ENCODE measurements around the gene CATSPERD.
"Not testable (repeated sequence)": the region's sequence is repeated elsewhere in the genome, so short reads cannot be mapped to it uniquely, and the experiment has no call there.

The CATSPERD gene

GRCh38 chr19:5719274-5719960 lies 1.0 kb upstream of the CATSPERD start:
- Histone ChIP-seq H3K36me3 (ENCODE audit: control insufficient read depth, low read depth, low read length) (peaks cover 5% of the 10 kb centered on the region), H3K9me3 (ENCODE audit: control insufficient read depth, low read depth, low read length) (no peaks in the 10 kb centered on the region), H3K4me1 (ENCODE audit: control insufficient read depth, low read depth, low read length) (peaks cover 6% of the 10 kb centered on the region), H3K9ac (ENCODE audit: low read length) (peak overlapping the region; percentile 89), H3K27ac (ENCODE audit: low read length) (peak overlapping the region; percentile 46), H3K27me3 (ENCODE audit: control insufficient read depth, insufficient read depth, low read length) (no peaks in the 10 kb centered on the region), H3K4me3 (ENCODE audit: low read length) (peak overlapping the region; percentile 82)

GRCh38 chr19:5727453-5728050 lies 7.1 kb downstream of the CATSPERD start:
- Histone ChIP-seq H3K27me3 (ENCODE audit: control insufficient read depth, insufficient read depth, low read length) (no peaks in the 10 kb centered on the region), H3K27ac (ENCODE audit: low read length) (no peak overlapping the region), H3K36me3 (ENCODE audit: control insufficient read depth, low read depth, low read length) (no peaks in the 10 kb centered on the region), H3K9ac (ENCODE audit: low read length) (no peak overlapping the region), H3K4me3 (ENCODE audit: low read length) (no peak overlapping the region), H3K4me1 (ENCODE audit: control insufficient read depth, low read depth, low read length) (no peaks in the 10 kb centered on the region), H3K9me3 (ENCODE audit: control insufficient read depth, low read depth, low read length) (no peaks in the 10 kb centered on the region)

- H3K27me3 ChIP-seq (ENCODE audit: control insufficient read depth, insufficient read depth, low read length); H3K27ac ChIP-seq (ENCODE audit: low read length); H3K9me3 ChIP-seq (ENCODE audit: control insufficient read depth, low read depth, low read length); H3K4me3 ChIP-seq (ENCODE audit: low read length); H3K36me3 ChIP-seq (ENCODE audit: control insufficient read depth, low read depth, low read length); H3K4me1 ChIP-seq (ENCODE audit: control insufficient read depth, low read depth, low read length); H3K9ac ChIP-seq (ENCODE audit: low read length): not testable (repeated sequence)
Observed at GRCh38 chr19:5733172-5733571, 12.7 kb downstream of the CATSPERD start.

- Histone ChIP-seq H3K27ac (ENCODE audit: low read length) (no peak overlapping the region), H3K36me3 (ENCODE audit: control insufficient read depth, low read depth, low read length) (no peaks in the 10 kb centered on the region), H3K4me1 (ENCODE audit: control insufficient read depth, low read depth, low read length) (no peaks in the 10 kb centered on the region), H3K4me3 (ENCODE audit: low read length) (no peak overlapping the region), H3K9me3 (ENCODE audit: control insufficient read depth, low read depth, low read length) (no peaks in the 10 kb centered on the region), H3K27me3 (ENCODE audit: control insufficient read depth, insufficient read depth, low read length) (no peaks in the 10 kb centered on the region), H3K9ac (ENCODE audit: low read length) (no peak overlapping the region)
Observed at GRCh38 chr19:5738423-5738822, 18.0 kb downstream of the CATSPERD start.

DNA sequence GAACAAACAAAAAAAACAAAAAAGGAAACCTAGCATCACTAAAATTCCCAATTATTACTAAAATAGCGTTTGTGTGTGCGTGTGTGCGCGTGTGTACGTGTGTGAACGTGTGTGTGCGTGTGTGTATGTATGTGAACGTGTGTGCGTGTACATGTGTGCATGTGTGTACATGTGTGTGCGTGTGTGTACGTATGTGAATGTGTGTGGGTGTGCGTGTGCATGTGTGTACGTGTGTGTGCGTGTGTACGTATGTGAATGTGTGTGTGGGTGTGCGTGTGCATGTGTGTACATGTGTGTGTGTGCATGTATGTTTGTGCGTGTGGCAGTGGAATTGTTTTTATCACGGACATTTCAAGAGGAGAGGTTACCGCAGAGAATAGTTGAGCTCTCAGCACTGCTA lies 21.6 kb downstream of the CATSPERD start:
- no peaks in the 10 kb centered on the region for H3K9me3 ChIP-seq (ENCODE audit: control insufficient read depth, low read depth, low read length)
- H3K9ac ChIP-seq (ENCODE audit: low read length) = no peak overlapping the region
- H3K4me1 ChIP-seq (ENCODE audit: control insufficient read depth, low read depth, low read length) = no peaks in the 10 kb centered on the region
- no peaks in the 10 kb centered on the region for H3K36me3 ChIP-seq (ENCODE audit: control insufficient read depth, low read depth, low read length)
- H3K4me3 ChIP-seq (ENCODE audit: low read length) = no peak overlapping the region
- no peaks in the 10 kb centered on the region for H3K27me3 ChIP-seq (ENCODE audit: control insufficient read depth, insufficient read depth, low read length)
- H3K27ac ChIP-seq (ENCODE audit: low read length) = no peak overlapping the region

GRCh38 chr19:5743630-5744029 lies 23.2 kb downstream of the CATSPERD start:
- Histone ChIP-seq H3K4me1 (ENCODE audit: control insufficient read depth, low read depth, low read length) (no peaks in the 10 kb centered on the region), H3K9ac (ENCODE audit: low read length) (no peak overlapping the region), H3K9me3 (ENCODE audit: control insufficient read depth, low read depth, low read length) (no peaks in the 10 kb centered on the region), H3K36me3 (ENCODE audit: control insufficient read depth, low read depth, low read length) (no peaks in the 10 kb centered on the region), H3K27ac (ENCODE audit: low read length) (no peak overlapping the region), H3K4me3 (ENCODE audit: low read length) (no peak overlapping the region), H3K27me3 (ENCODE audit: control insufficient read depth, insufficient read depth, low read length) (no peaks in the 10 kb centered on the region)

DNA sequence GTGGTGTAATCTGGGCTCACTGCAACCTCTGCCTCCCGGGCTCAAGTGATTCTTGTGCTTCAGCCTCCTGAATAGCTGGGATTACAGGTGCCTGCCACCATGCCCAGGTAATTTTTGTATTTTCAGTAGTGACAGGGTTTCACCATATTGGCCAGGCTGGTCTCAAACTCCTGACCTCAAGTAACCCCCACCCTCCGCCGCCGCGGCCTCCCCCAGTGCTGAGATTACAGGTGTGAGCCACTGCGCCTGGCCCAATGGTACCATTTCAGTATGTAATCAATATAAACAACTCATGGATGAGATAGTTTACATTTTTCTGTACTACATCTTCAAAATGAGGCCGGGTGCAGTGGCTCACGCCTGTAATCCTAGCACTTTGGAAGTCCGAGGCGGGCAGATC lies 24.6 kb downstream of the CATSPERD start:
- not testable (repeated sequence) for H3K4me3 ChIP-seq (ENCODE audit: low read length); H3K9me3 ChIP-seq (ENCODE audit: control insufficient read depth, low read depth, low read length); H3K36me3 ChIP-seq (ENCODE audit: control insufficient read depth, low read depth, low read length); H3K27me3 ChIP-seq (ENCODE audit: control insufficient read depth, insufficient read depth, low read length); H3K27ac ChIP-seq (ENCODE audit: low read length); H3K4me1 ChIP-seq (ENCODE audit: control insufficient read depth, low read depth, low read length); H3K9ac ChIP-seq (ENCODE audit: low read length)

DNA sequence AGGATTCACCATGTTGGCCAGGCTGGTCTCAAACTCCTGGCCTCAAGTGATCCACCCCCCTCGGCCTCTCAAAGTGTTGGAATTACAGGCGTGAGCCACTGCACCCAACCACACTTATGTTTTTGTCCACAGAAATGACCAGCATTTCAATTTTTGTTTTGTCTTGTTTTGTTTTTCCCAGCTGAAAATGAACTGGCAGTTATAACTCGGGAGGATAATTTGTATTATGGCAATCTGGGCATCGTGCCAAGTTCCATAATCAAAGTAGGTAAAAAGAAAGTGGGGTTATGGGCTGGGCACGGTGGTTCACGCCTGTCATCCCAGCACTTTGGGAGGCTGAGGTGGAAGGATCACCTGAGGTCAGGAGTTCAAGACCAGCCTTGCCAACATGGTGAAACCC lies 28.5 kb downstream of the CATSPERD start:
- not testable (repeated sequence) for H3K27me3 ChIP-seq (ENCODE audit: control insufficient read depth, insufficient read depth, low read length); H3K9me3 ChIP-seq (ENCODE audit: control insufficient read depth, low read depth, low read length); H3K27ac ChIP-seq (ENCODE audit: low read length); H3K4me1 ChIP-seq (ENCODE audit: control insufficient read depth, low read depth, low read length); H3K4me3 ChIP-seq (ENCODE audit: low read length); H3K36me3 ChIP-seq (ENCODE audit: control insufficient read depth, low read depth, low read length); H3K9ac ChIP-seq (ENCODE audit: low read length)

DNA sequence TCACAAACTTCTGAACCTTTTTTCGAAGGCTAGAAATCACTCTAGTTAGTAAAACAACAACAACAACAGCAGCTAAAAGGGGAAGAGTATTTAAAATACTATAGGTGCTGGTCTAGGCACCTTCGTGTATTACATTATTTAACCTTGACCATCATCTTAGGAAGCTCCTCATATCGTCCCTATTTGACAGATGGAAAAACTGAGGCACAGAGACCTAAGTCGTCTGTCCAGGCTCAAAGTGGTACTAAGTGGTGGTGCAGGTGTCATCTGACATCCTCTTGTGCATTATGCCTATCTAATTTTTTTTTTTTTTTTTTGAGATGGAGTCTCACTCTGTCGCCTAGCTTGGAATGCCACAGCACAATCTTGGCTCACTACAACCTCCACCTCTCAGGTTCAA lies 29.1 kb downstream of the CATSPERD start:
- no peak overlapping the region for H3K4me3 ChIP-seq (ENCODE audit: low read length)
- H3K36me3 ChIP-seq (ENCODE audit: control insufficient read depth, low read depth, low read length) = no peaks in the 10 kb centered on the region
- no peak overlapping the region for H3K27ac ChIP-seq (ENCODE audit: low read length)
- no peaks in the 10 kb centered on the region for H3K27me3 ChIP-seq (ENCODE audit: control insufficient read depth, insufficient read depth, low read length)
- H3K9me3 ChIP-seq (ENCODE audit: control insufficient read depth, low read depth, low read length) = no peaks in the 10 kb centered on the region
- no peaks in the 10 kb centered on the region for H3K4me1 ChIP-seq (ENCODE audit: control insufficient read depth, low read depth, low read length)
- no peak overlapping the region for H3K9ac ChIP-seq (ENCODE audit: low read length)

DNA sequence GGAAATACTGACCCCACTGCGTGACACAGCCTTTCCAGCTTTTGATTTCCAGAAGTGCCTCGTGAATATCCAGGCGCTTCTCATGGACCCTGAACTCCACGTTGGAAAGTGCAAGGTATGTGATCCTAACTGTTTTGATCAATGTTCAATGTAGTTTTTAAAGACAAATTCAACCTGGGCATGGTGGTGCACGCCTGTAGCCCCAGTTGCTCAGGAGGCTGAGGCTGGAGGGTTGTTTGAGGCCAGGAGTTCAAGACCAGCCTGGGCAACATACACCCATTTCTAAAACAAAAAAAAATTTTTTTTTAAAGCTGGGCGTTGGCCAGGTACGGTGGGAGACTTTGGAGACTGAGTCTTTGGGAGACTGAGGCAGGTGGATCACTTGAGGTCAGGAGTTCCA lies 31.3 kb downstream of the CATSPERD start:
- no peaks in the 10 kb centered on the region for H3K4me1 ChIP-seq (ENCODE audit: control insufficient read depth, low read depth, low read length)
- no peak overlapping the region for H3K4me3 ChIP-seq (ENCODE audit: low read length)
- no peaks in the 10 kb centered on the region for H3K9me3 ChIP-seq (ENCODE audit: control insufficient read depth, low read depth, low read length)
- H3K27me3 ChIP-seq (ENCODE audit: control insufficient read depth, insufficient read depth, low read length) = no peaks in the 10 kb centered on the region
- no peaks in the 10 kb centered on the region for H3K36me3 ChIP-seq (ENCODE audit: control insufficient read depth, low read depth, low read length)
- H3K9ac ChIP-seq (ENCODE audit: low read length) = no peak overlapping the region
- H3K27ac ChIP-seq (ENCODE audit: low read length) = no peak overlapping the region

DNA sequence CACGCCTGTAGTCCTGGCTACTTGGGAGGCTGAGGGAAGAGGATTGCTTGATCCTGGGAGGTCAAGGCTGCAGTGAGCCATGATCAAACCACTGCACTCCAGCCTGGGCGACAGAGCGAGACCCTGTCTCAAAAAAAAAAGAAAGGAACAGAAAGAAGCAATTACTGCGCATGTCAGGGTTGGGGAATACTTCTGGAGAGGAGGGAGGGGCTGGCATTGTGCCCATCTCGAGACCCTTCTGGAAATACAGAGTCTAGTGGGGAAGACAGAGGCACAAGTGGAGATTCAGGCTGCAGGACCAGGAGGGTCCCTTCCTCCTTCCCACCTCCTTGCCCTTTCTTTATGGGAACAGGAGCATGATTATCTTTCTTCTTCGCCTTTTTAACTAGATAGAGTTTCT lies 33.3 kb downstream of the CATSPERD start:
- H3K4me1 ChIP-seq (ENCODE audit: control insufficient read depth, low read depth, low read length) = no peaks in the 10 kb centered on the region
- H3K27ac ChIP-seq (ENCODE audit: low read length) = no peak overlapping the region
- H3K4me3 ChIP-seq (ENCODE audit: low read length) = no peak overlapping the region
- H3K9ac ChIP-seq (ENCODE audit: low read length) = no peak overlapping the region
- H3K27me3 ChIP-seq (ENCODE audit: control insufficient read depth, insufficient read depth, low read length) = no peaks in the 10 kb centered on the region
- H3K9me3 ChIP-seq (ENCODE audit: control insufficient read depth, low read depth, low read length) = no peaks in the 10 kb centered on the region
- no peaks in the 10 kb centered on the region for H3K36me3 ChIP-seq (ENCODE audit: control insufficient read depth, low read depth, low read length)

DNA sequence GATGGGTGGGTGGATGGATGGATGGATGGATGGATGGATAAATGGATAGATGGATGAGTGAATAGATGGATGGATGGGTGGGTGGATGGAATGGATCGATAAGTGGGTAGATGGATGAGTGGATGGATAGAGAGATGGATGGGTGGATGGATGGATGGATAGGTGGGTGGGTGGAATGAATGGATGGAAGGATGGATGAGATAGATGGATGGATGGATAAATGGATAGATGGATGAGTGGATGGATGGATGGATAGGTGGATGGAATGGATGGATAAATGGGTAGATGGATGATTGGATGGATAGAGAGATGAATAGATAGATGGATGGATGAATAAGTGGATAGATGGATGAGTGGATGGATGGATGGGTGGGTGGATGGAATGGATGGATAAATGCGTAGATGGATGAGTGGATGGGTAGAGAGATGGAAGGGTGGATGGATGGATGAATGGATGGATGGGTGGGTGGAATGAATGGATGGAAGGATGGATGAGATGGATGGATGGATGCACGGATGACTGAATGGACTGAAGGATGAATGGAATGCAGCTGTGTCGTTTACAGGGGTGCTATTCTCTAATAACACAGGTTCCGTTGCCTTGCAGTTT lies 42.3 kb downstream of the CATSPERD start:
- Histone ChIP-seq H3K4me3 (ENCODE audit: low read length) (no peak overlapping the region), H3K27me3 (ENCODE audit: control insufficient read depth, insufficient read depth, low read length) (no peaks in the 10 kb centered on the region), H3K4me1 (ENCODE audit: control insufficient read depth, low read depth, low read length) (no peaks in the 10 kb centered on the region), H3K27ac (ENCODE audit: low read length) (no peak overlapping the region), H3K36me3 (ENCODE audit: control insufficient read depth, low read depth, low read length) (no peaks in the 10 kb centered on the region), H3K9me3 (ENCODE audit: control insufficient read depth, low read depth, low read length) (no peaks in the 10 kb centered on the region), H3K9ac (ENCODE audit: low read length) (no peak overlapping the region)
